ENCODE results near the gene CYLD. TPM values are rescaled to one million over a fixed set of nuclear protein-coding genes. Genes with fewer than 3 reads are reported as not detected.

CYLD gene
- total RNA-seq, result 10 to 100 TPM; 20.0 to 21.2 TPM

GRCh38 chr16:50741781-50742575 lies at the start of gene CYLD:
Gene CYLD (plus strand): TSS chr16:50742086. CDS start chr16:50749699, 7,613 bp downstream.
- H3K27ac ChIP-seq, result peak within 1 kb of the TSS; percentile 77 to 91
- H3K9me3 ChIP-seq, result no peaks in the 10 kb centered on the region
- peak; percentile 100 for DNase-seq (ENCODE audit: low spot score)
- no peak for TF ChIP-seq CTCF (IDR thresholded peaks at IDR 0.05)
- H3K4me1 ChIP-seq, result peaks cover 0 to 25% of the 10 kb centered on the region in 2 donors
- H3K4me3 ChIP-seq, result peak within 1 kb of the TSS; percentile 93
- no peaks in the 10 kb centered on the region for H3K36me3 ChIP-seq
- no peaks in the 10 kb centered on the region for H3K27me3 ChIP-seq

GRCh38 chr16:50692644-50692998 lies 49.3 kb upstream of the CYLD start:
- DNase-seq (ENCODE audit: low spot score), result no peak
- Histone ChIP-seq H3K4me1 (peaks cover 0 to 38% of the 10 kb centered on the region in 2 donors), H3K4me3 (no peak overlapping the region), H3K36me3 (no peaks in the 10 kb centered on the region), H3K27me3 (no peaks in the 10 kb centered on the region), H3K9me3 (no peaks in the 10 kb centered on the region), H3K27ac (no peak overlapping the region)
- no peak for TF ChIP-seq CTCF (IDR thresholded peaks at IDR 0.05)

- peaks cover 0 to 39% of the 10 kb centered on the region in 2 donors for H3K4me1 ChIP-seq
These were observed 48.7 kb upstream of the CYLD start, which contains the start of gene NOD2 for GRCh38 chr16:50692999-50693781. Gene NOD2 (plus strand): TSS chr16:50693606. CDS start chr16:50699496, 5,890 bp downstream.

GRCh38 chr16:50694206-50694605 lies 47.7 kb upstream of the CYLD start:
- H3K9me3 ChIP-seq, result no peaks in the 10 kb centered on the region
- peaks cover 0 to 38% of the 10 kb centered on the region in 2 donors for H3K4me1 ChIP-seq
- H3K27ac ChIP-seq, result no peak overlapping the region
- no peaks in the 10 kb centered on the region for H3K36me3 ChIP-seq
- DNase-seq (ENCODE audit: low spot score), result no peak
- TF ChIP-seq CTCF (IDR thresholded peaks at IDR 0.05), result no peak
- no peaks in the 10 kb centered on the region for H3K27me3 ChIP-seq
- peak overlapping the region in 1 of 2 donors; percentile 52 for H3K4me3 ChIP-seq

More at GRCh38 chr16:50692999-50693781, 48.7 kb upstream of the CYLD start, which contains the start of gene NOD2:
- Histone ChIP-seq H3K4me3 (peak within 1 kb of the TSS; percentile 31 to 52), H3K27me3 (no peaks in the 10 kb centered on the region), H3K27ac (peak within 1 kb of the TSS in 1 of 2 donors; percentile 35), H3K9me3 (no peaks in the 10 kb centered on the region), H3K36me3 (no peaks in the 10 kb centered on the region)
- DNase-seq (ENCODE audit: low spot score), result no peak
- TF ChIP-seq CTCF (IDR thresholded peaks at IDR 0.05), result no peak

GRCh38 chr16:50695017-50696000 lies 46.6 kb upstream of the CYLD start:
- peaks cover 0 to 38% of the 10 kb centered on the region in 2 donors for H3K4me1 ChIP-seq
- no peaks in the 10 kb centered on the region for H3K36me3 ChIP-seq
- no peak for DNase-seq (ENCODE audit: low spot score)
- H3K4me3 ChIP-seq, result no peak overlapping the region
- no peaks in the 10 kb centered on the region for H3K9me3 ChIP-seq
- peak overlapping the region; percentile 47 to 70 for H3K27ac ChIP-seq
- no peak for TF ChIP-seq CTCF (IDR thresholded peaks at IDR 0.05)
- no peaks in the 10 kb centered on the region for H3K27me3 ChIP-seq

All from right atrium auricular region (tissue), 2 donors.